GM23338 (cell line): ENCODE measurements around the gene WNK2. TPM values are rescaled to one million over a fixed set of nuclear protein-coding genes. Genes with fewer than 3 reads are reported as not detected.

Experiments used
- ATAC-seq: fragments of 200-7000 bp; cut with Tn5 transposase; 3 replicates; pipeline ENCODE4 v1.9.1; 2020
- DNase-seq: peaks from one replicate; pipeline ENCODE4 v3.0.0-alpha.2; 2015; ENCODE audit warnings: low spot score
- H2AFZ ChIP-seq: fragments of 200-600 bp; sonication (generic); 2 replicates; pipeline ENCODE4 v1.8.0; 2016; ENCODE audit warnings: antibody characterized with exemption, mild to moderate bottlenecking, moderate library complexity
- H3F3A ChIP-seq: fragments of 200-600 bp; sonication (generic); replicated peaks from 2 replicates; pipeline ENCODE4 v1.8.0; 2017; ENCODE audit warnings: antibody characterized with exemption, mixed run types, low read depth
- H3K27ac ChIP-seq: fragments of 200-600 bp; sonication (generic); 2 replicates; pipeline ENCODE4 v1.6.1; 2016; ENCODE audit warnings: low read depth
- H3K27me3 ChIP-seq: fragments of 200-600 bp; sonication (generic); 2 replicates; pipeline ENCODE4 v1.8.0; 2016; ENCODE audit warnings: mild to moderate bottlenecking, mixed run types, moderate library complexity; ENCODE audit not compliant: insufficient read depth
- H3K36me3 ChIP-seq: fragments of 200-600 bp; sonication (generic); 2 replicates; pipeline ENCODE4 v1.8.0; 2016; ENCODE audit warnings: mild to moderate bottlenecking; ENCODE audit not compliant: insufficient read depth
- H3K4me1 ChIP-seq: fragments of 200-600 bp; sonication (generic); 2 replicates; pipeline ENCODE4 v1.8.0; 2016; ENCODE audit warnings: mild to moderate bottlenecking, moderate library complexity; ENCODE audit not compliant: insufficient read depth
- H3K4me2 ChIP-seq: fragments of 200-600 bp; sonication (generic); 2 replicates; pipeline ENCODE4 v1.7.1; 2017; ENCODE audit warnings: mixed run types
- H3K4me3 ChIP-seq: fragments of 200-600 bp; sonication (generic); 2 replicates; pipeline ENCODE4 v1.6.1; 2016; ENCODE audit warnings: mixed run types
- H3K79me2 ChIP-seq: fragments of 200-600 bp; sonication (generic); replicated peaks from 2 replicates; pipeline ENCODE4 v1.8.0; 2017; ENCODE audit warnings: mild to moderate bottlenecking; ENCODE audit not compliant: insufficient read depth
- H3K9me2 ChIP-seq: fragments of 200-600 bp; sonication (generic); 2 replicates; pipeline ENCODE4 v1.8.0; 2017; ENCODE audit not compliant: insufficient read depth
- H4K20me1 ChIP-seq: fragments of 200-600 bp; sonication (generic); replicated peaks from 2 replicates; pipeline ENCODE4 v1.8.0; 2017; ENCODE audit warnings: mild to moderate bottlenecking; ENCODE audit not compliant: insufficient read depth
- H3K27ac Mint-ChIP-seq: 2 replicates; pipeline ENCODE4 v1.8.0; 2020; ENCODE audit warnings: inconsistent platforms, mild to moderate bottlenecking, moderate library complexity, mixed read lengths
- H3K27me3 Mint-ChIP-seq: 3 replicates; pipeline ENCODE4 v1.8.0; 2022; ENCODE audit warnings: low read depth, mild to moderate bottlenecking, moderate library complexity, mixed read lengths, inconsistent platforms; ENCODE audit not compliant: insufficient read depth, poor library complexity
- H3K36me3 Mint-ChIP-seq: 3 replicates; pipeline ENCODE4 v1.8.0; 2021; ENCODE audit warnings: low read depth, mild to moderate bottlenecking, inconsistent platforms, moderate library complexity, mixed read lengths
- H3K4me1 Mint-ChIP-seq: 3 replicates; pipeline ENCODE4 v1.8.0; 2020; ENCODE audit warnings: mild to moderate bottlenecking, inconsistent platforms, mixed read lengths
- H3K4me3 Mint-ChIP-seq: 3 replicates; pipeline ENCODE4 v1.8.0; 2021; ENCODE audit warnings: moderate library complexity, mild to moderate bottlenecking, inconsistent platforms, mixed read lengths
- H3K9me3 Mint-ChIP-seq: 3 replicates; pipeline ENCODE4 v1.8.0; 2020; ENCODE audit warnings: moderate library complexity, mild to moderate bottlenecking, inconsistent platforms, mixed read lengths
- CREB1 ChIP-seq: fragments of 250-450 bp; sonication (Bioruptor Pico); IDR thresholded peaks from 2 replicates; pipeline ENCODE4 v1.5.0; 2020; ENCODE audit warnings: low read depth, mild to moderate bottlenecking, moderate library complexity
- CTCF ChIP-seq, 2 experiments: fragments of 200-600 bp in 1 of 2; sonication (generic) in 1 of 2; conservative IDR thresholded peaks; 2 replicates each; pipeline versions ENCODE4 v1.5.1 to v1.6.1; 2016 to 2017; ENCODE audit warnings: antibody characterized with exemption in 2 of 2, low read depth in 2 of 2, mild to moderate bottlenecking in 2 of 2, moderate library complexity in 1 of 2
- EZH2phosphoT487 ChIP-seq: fragments of 200-600 bp; sonication (generic); IDR thresholded peaks from one replicate; pipeline ENCODE4 v1.8.1; 2018; ENCODE audit warnings: antibody characterized with exemption; ENCODE audit not compliant: unreplicated experiment
- JUNB ChIP-seq: IDR thresholded peaks from one replicate; pipeline ENCODE4 v1.6.1; 2016; ENCODE audit warnings: antibody characterized with exemption; ENCODE audit not compliant: unreplicated experiment
- NANOG ChIP-seq: IDR thresholded peaks from 2 replicates; pipeline ENCODE4 v1.6.1; 2016; ENCODE audit warnings: antibody characterized with exemption, borderline replicate concordance
- POLR2AphosphoS5 ChIP-seq: IDR thresholded peaks from 2 replicates; pipeline ENCODE4 v1.6.1; 2016; ENCODE audit warnings: antibody characterized with exemption, low read depth
- REST ChIP-seq: IDR thresholded peaks from one replicate; pipeline ENCODE4 v1.6.1; 2018; ENCODE audit warnings: antibody characterized with exemption; ENCODE audit not compliant: unreplicated experiment
- ZNF114 ChIP-seq: fragments of 250-450 bp; sonication (Bioruptor Pico); IDR thresholded peaks from 2 replicates; pipeline ENCODE4 v1.5.0; 2020; ENCODE audit warnings: mild to moderate bottlenecking, moderate library complexity
- ZNF331 ChIP-seq: fragments of 250-450 bp; sonication (Bioruptor Pico); IDR thresholded peaks from 2 replicates; pipeline ENCODE4 v1.5.0; 2020; ENCODE audit warnings: low read depth, mild to moderate bottlenecking, moderate library complexity
- ZNF462 ChIP-seq: fragments of 250-450 bp; sonication (Bioruptor Pico); IDR thresholded peaks from 2 replicates; pipeline ENCODE4 v1.5.0; 2020; ENCODE audit warnings: mild to moderate bottlenecking, moderate library complexity
- polyA plus RNA-seq: library from polyadenylated mRNA; unstranded; fragments of >200 nt; fragmentation: Nextera tagmentation; extraction: Ambion mirVana; gene quantifications from 2 replicates; pipeline ENCODE4 v1.2.1, GENCODE V29; 2016
- total RNA-seq: library from RNA; depleted of rRNA; stranded (reverse); fragments of >200 nt; shearing (Covaris generic); gene quantifications from 2 replicates; pipeline ENCODE4 v1.2.3, GENCODE V29; 2014
- TF ChIP-seq, protein P1 (sequence below): IDR thresholded peaks from 2 replicates; pipeline ENCODE4 v1.6.1; 2016; ENCODE audit warnings: antibody characterized with exemption

Gene WNK2
- total and polyA plus RNA-seq, 2 experiments from 2014 or later: 56.4 to 102 TPM

GRCh38 chr9:93194221-93194625 is 10.3 kb downstream of the WNK2 start:
- TF ChIP-seq JUNB (no peak), ZNF462 (no peak), POLR2AphosphoS5 (no peak), ZNF331 (CRISPR knock-in tag) (no peak), NANOG (no peak), EZH2phosphoT487 (no peak), REST (no peak), CTCF (conservative IDR thresholded peaks at IDR 0.05; ENCODE audit: low read depth in 2 of 2) (no peak), ZNF114 (CRISPR knock-in tag) (no peak), CREB1 (no peak)
- TF ChIP-seq, protein P1, sequence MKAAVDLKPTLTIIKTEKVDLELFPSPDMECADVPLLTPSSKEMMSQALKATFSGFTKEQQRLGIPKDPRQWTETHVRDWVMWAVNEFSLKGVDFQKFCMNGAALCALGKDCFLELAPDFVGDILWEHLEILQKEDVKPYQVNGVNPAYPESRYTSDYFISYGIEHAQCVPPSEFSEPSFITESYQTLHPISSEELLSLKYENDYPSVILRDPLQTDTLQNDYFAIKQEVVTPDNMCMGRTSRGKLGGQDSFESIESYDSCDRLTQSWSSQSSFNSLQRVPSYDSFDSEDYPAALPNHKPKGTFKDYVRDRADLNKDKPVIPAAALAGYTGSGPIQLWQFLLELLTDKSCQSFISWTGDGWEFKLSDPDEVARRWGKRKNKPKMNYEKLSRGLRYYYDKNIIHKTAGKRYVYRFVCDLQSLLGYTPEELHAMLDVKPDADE: no peak
- Histone ChIP-seq H3K79me2 (peaks cover 87% of the 10 kb centered on the region), H3F3A (no peaks in the 10 kb centered on the region), H4K20me1 (peaks cover 26% of the 10 kb centered on the region), H2AFZ (no peak overlapping the region), H3K36me3 (no peaks in the 10 kb centered on the region), H3K9me2 (no peaks in the 10 kb centered on the region), H3K4me2 (peak overlapping the region; percentile 24), H3K27ac (0 out of 2 replicates have a peak overlapping the region, but pooled peaks have one; percentile 18), H3K27me3 (no peaks in the 10 kb centered on the region), H3K4me1 (peaks cover 27% of the 10 kb centered on the region), H3K4me3 (0 out of 2 replicates have a peak overlapping the region, but pooled peaks have one; percentile 15)
- peaks cover 13% of the 10 kb centered on the region; the same call in 2 of the 3 replicates for H3K36me3 Mint-ChIP-seq
- H3K27ac Mint-ChIP-seq: no peak overlapping the region
- ATAC-seq: no peak
- peaks cover 49% of the 10 kb centered on the region for H3K4me1 Mint-ChIP-seq
- H3K9me3 Mint-ChIP-seq: no peaks in the 10 kb centered on the region
- no peak overlapping the region for H3K4me3 Mint-ChIP-seq
- no peak for DNase-seq
- peaks cover 8% of the 10 kb centered on the region for H3K27me3 Mint-ChIP-seq
